PFSK-1 (cell line): ENCODE data around the gene CEP89.

Experiments
- FOXP2 ChIP-seq: optimal IDR thresholded peaks from 2 replicates; pipeline ENCODE3; 2011; ENCODE audit warnings: borderline replicate concordance, control low read depth, inconsistent platforms; ENCODE audit not compliant: insufficient read depth; ENCODE audit errors: extremely low read length, extremely low read depth
- POLR2AphosphoS5 ChIP-seq: IDR thresholded peaks from 2 replicates; pipeline ENCODE4 v1.6.1; 2012; ENCODE audit warnings: low read depth, mild to moderate bottlenecking, control low read depth, low read length, moderate library complexity
- REST ChIP-seq, 2 experiments: IDR thresholded peaks; 2 replicates each; pipeline versions ENCODE4 v1.6.1 to v1.8.0; 2011 to 2012; ENCODE audit warnings: low read depth in 2 of 2, low read length in 2 of 2, control low read depth in 1 of 2, inconsistent platforms in 1 of 2, mild to moderate bottlenecking in 1 of 2, moderate library complexity in 1 of 2; ENCODE audit not compliant: insufficient read depth in 1 of 2
- SIN3A ChIP-seq: IDR thresholded peaks from 2 replicates; pipeline ENCODE4 v1.6.1; 2012; ENCODE audit warnings: mild to moderate bottlenecking, low read length, moderate library complexity, borderline replicate concordance; ENCODE audit not compliant: insufficient read depth
- TAF1 ChIP-seq: IDR thresholded peaks from 2 replicates; pipeline ENCODE4 v1.6.1; 2012; ENCODE audit warnings: low read length, control low read depth, borderline replicate concordance; ENCODE audit not compliant: insufficient read depth

The CEP89 gene

DNA sequence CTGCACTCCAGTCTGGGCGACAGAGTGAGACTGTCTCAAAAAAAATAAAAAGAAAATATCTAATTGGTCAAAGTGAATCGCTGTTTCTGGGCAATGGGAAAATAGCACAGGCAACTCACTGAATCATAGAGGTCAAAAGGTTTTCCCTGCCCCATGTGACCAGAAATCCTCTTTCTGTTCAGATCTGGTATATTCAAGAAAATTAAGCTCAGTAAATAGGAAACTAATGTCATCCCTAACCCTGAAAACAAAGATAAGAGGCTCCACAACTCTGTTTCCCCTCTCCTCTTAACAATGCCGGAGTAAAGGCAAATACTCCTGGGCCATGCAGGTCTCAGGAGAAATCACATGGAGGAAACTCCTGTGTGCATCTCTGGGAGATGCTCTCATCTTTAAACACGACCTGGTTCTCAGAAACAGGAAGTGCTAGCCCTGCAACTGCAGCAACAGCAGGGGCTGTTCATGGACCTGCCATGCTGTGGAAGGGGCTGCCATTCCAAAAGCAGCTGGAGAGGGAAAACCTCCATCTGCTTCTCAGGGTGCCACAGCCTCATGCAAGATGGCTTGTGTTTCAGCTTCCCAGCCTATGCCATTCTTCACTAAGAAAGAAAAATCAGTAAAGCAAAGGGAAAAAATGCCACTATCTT, 54.7 kb downstream of the CEP89 start:
- TF ChIP-seq POLR2AphosphoS5 (no peak), TAF1 (no peak), REST (IDR thresholded peaks at IDR 0.05; ENCODE audit: insufficient read depth in 1 of 2, low read depth in 2 of 2, low read length in 2 of 2) (no peak), FOXP2 (no peak), SIN3A (no peak)

DNA sequence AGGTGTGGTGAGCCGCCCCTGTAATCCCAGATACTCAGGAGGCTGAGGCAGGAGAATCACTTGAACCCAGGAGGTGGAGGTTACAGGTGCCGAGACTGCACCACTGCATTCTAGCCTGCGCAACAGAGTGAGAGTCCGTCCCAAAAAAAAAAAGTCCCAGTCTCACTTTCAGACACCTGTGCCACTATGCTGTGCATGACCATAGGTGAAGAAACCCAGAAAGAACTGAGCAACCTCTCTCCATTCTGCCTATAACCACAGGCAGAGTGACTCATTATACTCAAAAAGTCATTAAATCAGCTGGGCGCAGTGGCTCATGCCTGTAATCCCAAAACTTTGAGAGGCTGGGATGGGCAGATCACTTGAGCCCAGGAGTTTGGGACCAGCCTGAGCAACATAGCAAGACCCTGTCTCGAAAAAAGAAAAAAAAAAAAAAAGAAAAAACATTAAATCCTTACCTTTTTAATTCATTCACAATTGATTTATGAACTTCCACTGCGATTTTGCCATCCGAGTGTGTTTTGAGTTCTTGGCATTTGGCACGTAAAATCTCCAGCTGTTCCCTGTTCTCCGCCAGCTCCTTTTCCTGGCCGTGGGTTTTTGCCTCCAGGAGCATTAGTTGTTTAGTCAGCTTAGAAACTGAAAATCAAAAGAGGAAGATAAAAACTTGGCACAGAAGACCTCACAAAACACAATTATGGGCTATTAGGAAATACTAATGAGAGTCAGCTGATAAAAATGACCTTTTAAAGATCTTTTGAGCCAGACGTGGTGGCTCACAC, 56.7 kb downstream of the CEP89 start:
- TF ChIP-seq TAF1 (no peak), POLR2AphosphoS5 (no peak), REST (IDR thresholded peaks at IDR 0.05; ENCODE audit: insufficient read depth in 1 of 2, low read depth in 2 of 2, low read length in 2 of 2) (no peak), FOXP2 (no peak), SIN3A (no peak)

- TF ChIP-seq POLR2AphosphoS5 (no peak), REST (IDR thresholded peaks at IDR 0.05; ENCODE audit: insufficient read depth in 1 of 2, low read depth in 2 of 2, low read length in 2 of 2) (no peak), TAF1 (no peak), SIN3A (no peak), FOXP2 (no peak)
These were observed 60.3 kb downstream of the CEP89 start for GRCh38 chr19:32911467-32911866.

GRCh38 chr19:32910874-32911273, 60.9 kb downstream of the CEP89 start:
- TF ChIP-seq REST (IDR thresholded peaks at IDR 0.05; ENCODE audit: insufficient read depth in 1 of 2, low read depth in 2 of 2, low read length in 2 of 2): no peak
- no peak for TF ChIP-seq POLR2AphosphoS5

DNA sequence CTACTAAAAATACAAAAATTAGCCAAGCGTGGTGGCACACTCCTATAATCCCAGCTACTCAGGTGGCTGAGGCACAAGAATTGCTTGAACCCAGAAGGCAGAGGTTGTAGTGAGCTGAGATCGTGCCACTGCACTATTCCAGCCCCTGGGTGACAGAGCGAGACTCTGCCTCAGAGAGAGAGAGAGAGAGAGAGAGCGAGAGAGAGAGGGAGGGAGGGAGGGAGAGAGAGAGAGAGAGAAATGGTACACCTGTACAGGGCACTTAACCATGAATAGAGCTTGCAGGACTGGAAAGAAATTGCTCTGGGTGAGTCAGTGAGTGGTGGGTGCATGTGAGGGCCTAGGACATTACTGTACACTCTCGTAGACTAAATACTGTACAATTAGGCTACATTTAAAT, 61.7 kb downstream of the CEP89 start:
- TF ChIP-seq POLR2AphosphoS5: no peak
- TF ChIP-seq FOXP2: no peak
- TF ChIP-seq REST (IDR thresholded peaks at IDR 0.05; ENCODE audit: insufficient read depth in 1 of 2, low read depth in 2 of 2, low read length in 2 of 2): no peak
- TF ChIP-seq SIN3A: no peak
